Lower leg skin (tissue), 4 donors: ENCODE measurements around the gene NUTM2F. TPM values are rescaled to one million over a fixed set of nuclear protein-coding genes. Genes with fewer than 3 reads are reported as not detected.
"Not testable (repeated sequence)": the region's sequence is repeated elsewhere in the genome, so short reads cannot be mapped to it uniquely, and the experiment has no call there.

ENCODE experiments used
- DNase-seq, 2 donors: peaks; one replicate each; pipeline ENCODE4 v3.0.0-alpha.2; 2019; ENCODE audit warnings: low spot score in 2 of 2
- H3K4me3 ChIP-seq: fragments of 200-600 bp; sonication (generic); 2 replicates; pipeline ENCODE4 v1.5.1; 2017; ENCODE audit warnings: mild to moderate bottlenecking, low read depth; ENCODE audit not compliant: poor library complexity, severe bottlenecking
- CTCF ChIP-seq, 3 donors: fragments of 450-650 bp; IDR thresholded peaks; one replicate each; pipeline ENCODE4 v1.5.1; 2016; ENCODE audit warnings: antibody characterized with exemption in 3 of 3, mild to moderate bottlenecking in 3 of 3, moderate library complexity in 2 of 3
- POLR2A ChIP-seq, 2 donors: fragments of 450-650 bp; IDR thresholded peaks; one replicate each; pipeline ENCODE4 v1.6.1; 2016 to 2017; ENCODE audit warnings: antibody characterized with exemption in 2 of 2, mild to moderate bottlenecking in 1 of 2, moderate library complexity in 1 of 2
- WGBS, 2 donors: methylation state at CpG; one replicate each; pipeline ENCODE4 v1.1.5; 2018; 5-methylcytosine and 5-hydroxymethylcytosine counted together
- intact Hi-C: fragments of 100-400 bp; cut with DNase I; formaldehyde crosslinking; loops from one replicate; pipeline ENCODE4 v1.15.0; 2023; ENCODE audit warnings: low total_unique reads
- total RNA-seq, 4 donors: library from RNA; depleted of rRNA; stranded (reverse); fragments of >200 nt; gene quantifications; one replicate each; pipeline ENCODE4 v1.1.0, GENCODE V29; 2016

The NUTM2F gene
- total RNA-seq, 4 donors from 2014 or later, result not detected

- H3K4me3 ChIP-seq, result no peak overlapping the region
- 86 to 91% methylated on average over 7 of the region's 7 CpGs for WGBS, 2 donors
- intact Hi-C loops, result no loop called here
- no peak for DNase-seq
- TF ChIP-seq CTCF (IDR thresholded peaks at IDR 0.05) (no peak), POLR2A (IDR thresholded peaks at IDR 0.05) (no peak)
Measured at GRCh38 chr9:94287877-94288513, 40.4 kb downstream of the NUTM2F start.

GRCh38 chr9:94286116-94286515, 42.3 kb downstream of the NUTM2F start:
- intact Hi-C loops, result no loop called here
- no peak overlapping the region for H3K4me3 ChIP-seq
- no peak for DNase-seq
- TF ChIP-seq POLR2A (IDR thresholded peaks at IDR 0.05) (no peak), CTCF (IDR thresholded peaks at IDR 0.05) (no peak)
- WGBS, 2 donors, result 89 to 95% methylated on average over 3 of the region's 3 CpGs

GRCh38 chr9:94281101-94281500, 47.3 kb downstream of the NUTM2F start:
- no peak for TF ChIP-seq CTCF (IDR thresholded peaks at IDR 0.05)
- no peak for TF ChIP-seq POLR2A (IDR thresholded peaks at IDR 0.05)

GRCh38 chr9:94280409-94280989, 47.9 kb downstream of the NUTM2F start:
- intact Hi-C loops, result no loop called here
- no peak overlapping the region for H3K4me3 ChIP-seq
- 93 to 97% methylated on average over 9 of the region's 9 CpGs for WGBS, 2 donors
- TF ChIP-seq POLR2A (IDR thresholded peaks at IDR 0.05), result no peak
- TF ChIP-seq CTCF (IDR thresholded peaks at IDR 0.05), result no peak
- DNase-seq, result no peak

More at GRCh38 chr9:94281101-94281500, 47.3 kb downstream of the NUTM2F start:
- DNase-seq, result no peak
- intact Hi-C loops, result no loop called here
- no peak overlapping the region for H3K4me3 ChIP-seq

GRCh38 chr9:94277885-94278536, 50.4 kb downstream of the NUTM2F start:
- no peak for TF ChIP-seq POLR2A (IDR thresholded peaks at IDR 0.05)
- no peak for TF ChIP-seq CTCF (IDR thresholded peaks at IDR 0.05)
- intact Hi-C loops, result no loop called here
- DNase-seq, result no peak
- H3K4me3 ChIP-seq, result no peak overlapping the region
- WGBS, 2 donors, result 85 to 90% methylated on average over 6 of the region's 6 CpGs

- whole genome bisulfite sequencing, 2 donors, result 94 to 96% methylated on average over 4 of the region's 4 CpGs
- intact Hi-C loops, H3K4me3 ChIP-seq, DNase-seq: not testable (repeated sequence)
Measured at GRCh38 chr9:94277029-94277428, 51.4 kb downstream of the NUTM2F start.
